ENCODE measurements around the gene GOLGA6B.

Gene GOLGA6B

GRCh38 chr15:72676838-72677237 is 22.3 kb downstream of the GOLGA6B start:
- Histone ChIP-seq H2AFZ (no peak overlapping the region), H3K79me2 (no peaks in the 10 kb centered on the region), H3K9me3 (ENCODE audit: control insufficient read depth, low read length) (no peaks in the 10 kb centered on the region), H3K9ac (no peak overlapping the region), H3K27me3 (ENCODE audit: control insufficient read depth, insufficient read depth, low read length) (no peaks in the 10 kb centered on the region), H3K4me3 (ENCODE audit: low read depth, low read length) (no peak overlapping the region), H3K4me2 (ENCODE audit: low read length) (no peak overlapping the region), H3K36me3 (ENCODE audit: control insufficient read depth, insufficient read depth, low read length) (no peaks in the 10 kb centered on the region), H3K4me1 (no peaks in the 10 kb centered on the region), H3K27ac (no peak overlapping the region)
- TF ChIP-seq CTCF (IDR thresholded peaks at IDR 0.05) = no peak

- no peak overlapping the region for H3K4me3 ChIP-seq (ENCODE audit: low read depth, low read length)
- H3K9ac ChIP-seq = no peak overlapping the region
- no peaks in the 10 kb centered on the region for H3K27me3 ChIP-seq (ENCODE audit: control insufficient read depth, insufficient read depth, low read length)
- H3K79me2 ChIP-seq = no peaks in the 10 kb centered on the region
- H3K4me2 ChIP-seq (ENCODE audit: low read length) = no peak overlapping the region
- no peak overlapping the region for H2AFZ ChIP-seq
- no peaks in the 10 kb centered on the region for H3K9me3 ChIP-seq (ENCODE audit: control insufficient read depth, low read length)
- no peak overlapping the region for H3K27ac ChIP-seq
- H3K36me3 ChIP-seq (ENCODE audit: control insufficient read depth, insufficient read depth, low read length) = no peaks in the 10 kb centered on the region
- H3K4me1 ChIP-seq = no peaks in the 10 kb centered on the region
- TF ChIP-seq CTCF (IDR thresholded peaks at IDR 0.05) = no peak
Observed at GRCh38 chr15:72680931-72681330, 26.4 kb downstream of the GOLGA6B start.

- no peak overlapping the region for H3K9ac ChIP-seq
- H3K4me1 ChIP-seq = no peaks in the 10 kb centered on the region
- TF ChIP-seq CTCF (IDR thresholded peaks at IDR 0.05) = no peak
- H3K4me3 ChIP-seq (ENCODE audit: low read depth, low read length) = no peak overlapping the region
- H3K4me2 ChIP-seq (ENCODE audit: low read length) = no peak overlapping the region
- H3K27ac ChIP-seq = no peak overlapping the region
- no peak overlapping the region for H2AFZ ChIP-seq
- H3K36me3 ChIP-seq (ENCODE audit: control insufficient read depth, insufficient read depth, low read length) = no peaks in the 10 kb centered on the region
- H3K27me3 ChIP-seq (ENCODE audit: control insufficient read depth, insufficient read depth, low read length) = no peaks in the 10 kb centered on the region
- H3K9me3 ChIP-seq (ENCODE audit: control insufficient read depth, low read length) = no peaks in the 10 kb centered on the region
- no peaks in the 10 kb centered on the region for H3K79me2 ChIP-seq
Observed at GRCh38 chr15:72682772-72683171, 28.3 kb downstream of the GOLGA6B start.

- no peaks in the 10 kb centered on the region for H3K4me1 ChIP-seq
- no peak overlapping the region for H3K9ac ChIP-seq
- peak overlapping the region; percentile 74 for H3K27ac ChIP-seq
- H3K9me3 ChIP-seq (ENCODE audit: control insufficient read depth, low read length) = no peaks in the 10 kb centered on the region
- H3K4me2 ChIP-seq (ENCODE audit: low read length) = peak overlapping the region; percentile 89
- no peaks in the 10 kb centered on the region for H3K27me3 ChIP-seq (ENCODE audit: control insufficient read depth, insufficient read depth, low read length)
- peak overlapping the region; percentile 85 for H3K4me3 ChIP-seq (ENCODE audit: low read depth, low read length)
- H3K36me3 ChIP-seq (ENCODE audit: control insufficient read depth, insufficient read depth, low read length) = no peaks in the 10 kb centered on the region
- TF ChIP-seq CTCF (IDR thresholded peaks at IDR 0.05) = no peak
- peak overlapping the region; percentile 78 for H2AFZ ChIP-seq
- no peaks in the 10 kb centered on the region for H3K79me2 ChIP-seq
Observed at GRCh38 chr15:72685301-72685924, 30.9 kb downstream of the GOLGA6B start.
